CD4-positive, alpha-beta T cell treated with Interleukin-2 at 100 ng/mL for 4 hours (primary cell): ENCODE data around the gene EFCAB13.
A peak's percentile ranks its signal among the peaks of the same experiment; 100 is the strongest.

Experiments
- DNase-seq: peaks from one replicate; pipeline ENCODE4 v3.0.0-alpha.2; 2020; ENCODE audit warnings: low spot score

EFCAB13 gene

DNA sequence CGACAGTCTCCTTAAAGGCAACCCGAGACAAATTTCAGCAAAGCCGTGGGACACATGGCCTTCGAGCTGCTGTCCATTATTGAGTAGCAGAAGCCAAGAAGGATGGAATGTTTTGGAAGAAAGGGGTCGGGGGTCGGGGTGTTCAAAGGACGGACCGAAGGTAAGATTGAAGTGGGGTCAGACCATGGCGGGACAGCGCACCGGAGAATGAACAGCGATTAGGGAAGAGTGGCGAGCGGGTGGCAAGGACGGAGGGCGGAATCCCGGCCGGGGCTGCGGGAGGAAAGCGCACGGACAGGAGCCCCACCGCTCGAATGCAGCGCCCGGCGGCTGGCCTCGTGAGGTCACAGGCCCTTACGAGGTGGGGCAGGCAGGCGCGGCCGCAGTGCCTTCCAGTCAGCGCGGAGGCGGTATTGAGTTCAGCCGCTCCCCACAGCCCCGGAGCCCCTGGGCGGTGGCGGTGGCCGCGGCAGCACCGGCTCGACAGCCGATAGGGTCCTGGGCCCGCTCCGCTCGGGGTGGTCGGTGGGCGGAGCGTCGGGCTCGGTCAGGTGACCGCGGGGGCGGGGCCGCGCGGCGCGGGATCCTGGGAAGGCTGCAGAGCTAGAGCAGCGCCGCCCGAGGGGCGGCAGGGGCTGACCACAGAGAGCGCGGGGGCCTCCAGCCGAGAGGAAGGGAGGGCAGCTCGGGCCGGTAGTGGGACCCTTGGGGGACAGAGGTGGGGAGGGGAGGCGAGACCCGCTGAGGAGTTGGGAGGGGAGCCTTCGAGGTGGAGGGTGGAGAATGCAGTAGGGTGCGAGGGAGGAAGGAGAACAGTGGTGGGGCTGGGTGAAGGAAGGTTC is at the start of gene EFCAB13:
TSS of gene EFCAB13 (plus strand) at position 574 of the 842 bp plus-strand sequence. CDS start 4,399 bp downstream, outside the sequence.
- peak; percentile 69 for DNase-seq

GRCh38 chr17:47274319-47275069 is 49.3 kb upstream of the EFCAB13 start:
- DNase-seq = no peak

DNA sequence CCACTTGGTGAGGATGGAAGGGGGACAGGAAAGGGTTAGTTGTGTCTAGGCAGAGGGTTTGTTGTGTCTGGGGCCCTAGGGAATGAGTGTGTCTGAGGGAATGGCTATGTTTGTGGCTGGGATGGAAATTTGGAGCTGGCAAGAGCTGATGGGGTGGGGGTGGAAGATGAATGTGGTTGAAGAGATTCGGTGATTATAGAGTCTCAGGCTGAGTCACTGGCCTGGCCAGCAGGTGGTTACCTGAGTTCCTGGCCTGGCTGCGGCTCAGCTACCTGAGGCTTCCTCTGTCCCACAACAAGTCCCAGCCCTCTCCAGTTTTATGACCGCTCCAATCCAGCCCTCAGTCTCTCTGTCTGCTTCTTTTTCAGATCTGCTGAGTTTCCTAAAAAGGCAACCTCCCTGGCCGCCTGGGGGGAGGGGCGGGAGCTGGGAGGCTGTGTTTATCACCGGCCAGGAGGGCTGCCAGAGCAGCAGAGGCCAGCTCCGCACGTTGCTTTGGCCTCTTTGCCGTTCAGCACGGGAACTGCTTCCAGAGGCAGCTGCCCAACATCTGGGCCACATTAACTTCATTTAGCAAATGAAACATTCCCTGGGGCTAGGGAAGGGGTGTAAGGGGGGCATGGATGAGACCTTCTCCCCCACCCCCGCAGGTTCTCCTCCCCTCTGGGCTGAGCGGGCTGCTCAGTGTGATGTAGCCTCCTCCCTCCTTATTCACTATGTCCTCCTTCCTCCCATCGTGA is 48.3 kb upstream of the EFCAB13 start:
- no peak for DNase-seq

DNA sequence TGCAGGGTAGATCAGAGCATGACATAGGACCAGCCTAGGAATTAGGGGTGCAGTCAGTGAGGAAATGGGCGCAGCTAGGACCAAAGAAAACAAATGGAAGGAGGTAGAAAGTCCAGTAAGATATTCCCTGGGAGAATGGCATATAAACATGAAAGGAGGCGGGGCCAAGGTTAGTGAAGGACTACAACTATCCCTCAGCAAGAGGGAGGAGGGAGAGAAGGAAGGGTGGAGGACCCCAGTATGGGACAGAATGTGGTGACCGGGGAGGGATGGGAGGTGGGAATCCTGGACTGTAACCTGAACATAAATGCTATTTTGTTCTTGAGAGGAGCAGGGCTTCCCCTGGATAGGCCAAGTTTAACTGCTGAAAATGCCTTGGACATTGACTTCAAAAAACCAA is 47.3 kb upstream of the EFCAB13 start:
- DNase-seq = no peak

GRCh38 chr17:47276868-47277267 is 46.9 kb upstream of the EFCAB13 start:
- DNase-seq = no peak

GRCh38 chr17:47277921-47278320 is 45.8 kb upstream of the EFCAB13 start:
- DNase-seq = no peak

- DNase-seq = no peak
These were observed 45.2 kb upstream of the EFCAB13 start for GRCh38 chr17:47278561-47278960.

DNA sequence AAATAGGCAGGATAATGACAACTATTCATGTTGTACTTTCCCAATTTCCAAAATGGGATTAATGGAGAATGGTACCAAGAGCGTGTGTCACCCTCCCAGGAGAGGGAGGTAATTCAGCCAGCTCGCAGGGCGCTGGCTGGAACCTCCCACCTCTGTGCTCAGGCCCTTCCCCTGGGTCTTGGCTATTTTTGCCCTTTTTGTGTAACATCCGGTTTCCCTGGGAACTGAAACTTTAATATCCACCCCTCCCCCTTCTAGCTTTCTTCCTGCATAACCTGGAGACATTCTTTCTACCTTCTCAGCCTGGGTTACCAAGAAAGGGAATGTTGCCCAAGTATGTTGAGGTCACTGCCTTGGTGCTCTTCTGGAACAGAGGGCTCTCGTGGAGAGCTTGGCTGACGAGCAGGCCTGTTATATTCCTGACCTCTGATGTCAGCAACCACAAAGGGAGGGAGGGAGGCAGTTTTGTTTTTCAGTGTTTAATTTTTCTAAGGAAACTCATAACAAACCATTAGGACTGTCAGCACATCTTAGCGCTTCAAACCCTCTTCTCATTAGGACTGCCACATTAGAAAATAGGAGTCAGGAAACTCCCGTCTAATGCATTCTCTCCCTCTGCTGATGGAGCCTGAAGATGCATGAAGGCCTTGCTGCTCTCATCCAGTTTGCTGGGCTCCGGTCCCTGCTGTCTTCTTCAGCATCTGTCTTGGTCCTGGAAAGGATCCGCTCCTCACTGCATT is 44.5 kb upstream of the EFCAB13 start:
- no peak for DNase-seq

- DNase-seq = no peak
These were observed 43.5 kb upstream of the EFCAB13 start for GRCh38 chr17:47280072-47280811.

GRCh38 chr17:47281216-47281615 is 42.5 kb upstream of the EFCAB13 start:
- DNase-seq = no peak

DNA sequence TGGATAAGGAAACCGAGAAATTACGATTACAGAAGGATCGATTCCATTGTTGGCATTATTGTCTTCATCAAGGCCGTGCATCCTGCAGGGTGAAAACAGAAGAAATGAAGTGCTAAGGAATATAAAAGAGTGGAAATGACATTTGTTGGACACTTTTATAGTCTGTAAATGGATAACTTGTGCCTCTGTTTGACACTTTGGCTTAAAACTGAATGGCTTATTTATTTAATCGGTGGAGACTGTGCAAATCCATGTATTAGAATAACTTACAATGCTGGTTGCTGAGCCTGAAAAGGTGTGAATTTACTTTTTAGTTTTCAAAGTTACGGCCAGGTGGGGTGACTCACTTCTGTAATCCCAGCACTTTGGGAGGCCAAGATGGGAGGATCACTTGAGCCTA is 38.8 kb upstream of the EFCAB13 start:
- no peak for DNase-seq

- DNase-seq = no peak
These were observed 37.4 kb upstream of the EFCAB13 start for GRCh38 chr17:47286198-47286914.

- no peak for DNase-seq
These were observed 36.7 kb upstream of the EFCAB13 start for GRCh38 chr17:47287068-47287467.

DNA sequence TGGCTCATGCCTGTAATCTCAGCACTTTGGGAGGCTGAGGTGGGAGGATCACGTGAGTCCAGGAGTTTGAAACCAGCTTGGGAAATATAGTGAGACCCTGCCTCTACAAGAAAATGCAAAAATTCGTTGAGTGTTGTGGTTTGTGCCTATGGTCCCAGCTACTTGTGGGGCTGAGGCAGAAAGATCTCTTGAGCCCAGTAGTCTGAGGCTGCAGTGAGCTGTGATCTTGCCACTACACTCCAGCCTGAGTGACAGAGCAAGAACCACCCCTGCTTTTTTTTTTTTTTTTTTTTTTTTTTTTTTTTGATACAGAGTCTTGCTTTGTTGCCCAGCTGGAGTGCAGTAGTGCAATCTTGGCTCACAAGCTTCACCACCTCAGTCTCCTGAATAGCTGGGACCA is 36.1 kb upstream of the EFCAB13 start:
- DNase-seq = no peak

DNA sequence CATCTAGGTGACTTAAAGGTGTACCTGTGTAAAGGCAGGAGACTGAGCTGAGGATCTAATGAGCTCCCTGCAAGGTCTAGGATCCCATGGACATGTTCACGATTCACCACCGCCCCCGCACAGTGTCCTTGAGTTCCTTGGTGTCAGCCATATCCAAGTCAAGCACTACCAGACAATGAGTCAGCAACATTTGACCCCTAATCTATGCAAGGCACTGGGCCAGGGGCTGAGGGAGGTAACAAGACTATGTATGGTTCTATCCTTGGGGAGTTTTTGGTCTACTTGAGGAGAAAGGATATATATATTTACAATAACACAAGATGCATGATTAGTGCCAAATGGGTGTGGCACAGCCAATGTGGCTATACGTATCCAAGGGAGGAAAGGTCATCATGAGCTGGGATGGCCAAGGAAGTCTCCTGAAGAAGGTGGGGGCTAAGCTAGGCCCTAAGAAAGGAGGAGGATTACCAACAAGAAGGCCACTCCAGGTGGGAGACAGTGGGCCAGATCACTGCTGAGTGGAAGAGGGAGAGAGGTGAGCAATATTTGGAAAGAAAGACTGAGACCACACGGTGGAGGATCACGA is 35.1 kb upstream of the EFCAB13 start:
- DNase-seq = no peak

DNA sequence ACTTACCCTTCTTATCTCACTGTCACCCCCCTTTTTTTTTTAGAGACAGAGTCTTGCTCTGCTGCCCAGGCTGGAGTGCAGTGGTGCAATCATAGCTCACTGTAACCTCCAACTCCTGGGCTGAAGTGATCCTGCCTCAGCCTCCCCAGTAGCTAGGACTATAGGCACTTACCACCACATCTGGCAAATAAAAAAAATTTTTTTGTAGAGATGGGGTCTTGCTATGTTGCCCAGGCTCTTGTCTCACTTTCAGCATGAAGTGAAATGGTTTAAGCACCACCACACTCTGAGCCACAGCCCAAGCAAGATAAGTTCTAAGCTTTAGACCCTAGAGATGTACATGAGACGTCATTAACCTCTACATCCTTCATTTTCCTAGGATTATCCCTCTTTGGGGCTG is 34.5 kb upstream of the EFCAB13 start:
- no peak for DNase-seq

- no peak for DNase-seq
These were observed 32.9 kb upstream of the EFCAB13 start for GRCh38 chr17:47290870-47291241.

DNA sequence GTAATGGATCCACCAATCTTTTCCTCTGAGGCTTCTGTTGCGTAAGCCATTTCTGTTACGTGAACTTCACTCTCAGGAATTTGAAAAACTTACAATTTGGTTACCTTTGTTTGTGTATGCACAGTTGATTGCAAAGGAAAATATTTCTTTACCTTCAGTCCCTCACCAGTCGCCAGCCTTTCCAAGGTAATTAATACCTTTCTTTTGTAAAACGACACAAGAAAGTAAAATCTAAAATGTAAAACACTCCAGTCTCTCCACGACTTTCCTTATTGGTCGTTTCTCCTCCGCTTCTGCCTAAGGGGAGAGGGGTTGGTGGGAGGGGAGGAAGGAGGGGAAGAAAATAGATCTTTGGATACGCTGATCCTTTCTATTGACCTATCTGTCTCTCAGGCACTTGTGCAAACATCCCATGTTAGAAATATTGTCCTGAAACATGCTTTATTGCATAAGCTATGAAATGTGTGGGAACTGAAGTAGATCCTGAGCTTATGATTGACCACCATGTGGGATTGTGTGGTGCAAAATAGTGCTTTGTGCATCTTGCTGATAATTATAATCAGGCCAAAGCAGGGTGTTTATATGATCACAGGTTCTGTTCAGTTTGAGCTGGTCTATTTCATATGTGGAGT is 32.4 kb upstream of the EFCAB13 start:
- DNase-seq = no peak

- no peak for DNase-seq
These were observed 31.5 kb upstream of the EFCAB13 start for GRCh38 chr17:47292206-47292605.
